HG02610 (cell line): Measurements from ENCODE around the gene AGAP1.
"Not testable (repeated sequence)": the region's sequence is repeated elsewhere in the genome, so short reads cannot be mapped to it uniquely, and the experiment has no call there.

Experiments
- ATAC-seq: cut with Tn5 transposase; IDR thresholded peaks from one replicate; pipeline ENCODE4 v1.9.1; 2021; ENCODE audit warnings: mild to moderate bottlenecking, moderate library complexity; ENCODE audit not compliant: unreplicated experiment

Gene AGAP1

GRCh38 chr2:235925250-235925919 is 431.5 kb downstream of the AGAP1 start:
- no peak for ATAC-seq

GRCh38 chr2:235926229-235926628 is 432.4 kb downstream of the AGAP1 start:
- no peak for ATAC-seq

- no peak for ATAC-seq
These were observed 435.0 kb downstream of the AGAP1 start for GRCh38 chr2:235928751-235929370.

- no peak for ATAC-seq
These were observed 436.9 kb downstream of the AGAP1 start for GRCh38 chr2:235930701-235931100.

- no peak for ATAC-seq
These were observed 437.8 kb downstream of the AGAP1 start for GRCh38 chr2:235931676-235932075.

- no peak for ATAC-seq
These were observed 440.4 kb downstream of the AGAP1 start for GRCh38 chr2:235934059-235934773.

GRCh38 chr2:235934774-235935484 is 441.1 kb downstream of the AGAP1 start:
- ATAC-seq, result no peak

GRCh38 chr2:235935773-235936172 is 441.9 kb downstream of the AGAP1 start:
- no peak for ATAC-seq

GRCh38 chr2:235936493-235936892 is 442.6 kb downstream of the AGAP1 start:
- ATAC-seq, result no peak

- ATAC-seq, result no peak
These were observed 443.2 kb downstream of the AGAP1 start for GRCh38 chr2:235937087-235937486.

GRCh38 chr2:235937526-235937925 is 443.7 kb downstream of the AGAP1 start:
- ATAC-seq, result no peak

- no peak for ATAC-seq
These were observed 444.1 kb downstream of the AGAP1 start for GRCh38 chr2:235937936-235938335.

- no peak for ATAC-seq
These were observed 444.8 kb downstream of the AGAP1 start for GRCh38 chr2:235938611-235939010.

- no peak for ATAC-seq
These were observed 445.6 kb downstream of the AGAP1 start for GRCh38 chr2:235939471-235939870.

GRCh38 chr2:235940330-235940729 is 446.5 kb downstream of the AGAP1 start:
- ATAC-seq, result no peak

GRCh38 chr2:235944591-235944990 is 450.7 kb downstream of the AGAP1 start:
- no peak for ATAC-seq

- no peak for ATAC-seq
These were observed 451.8 kb downstream of the AGAP1 start for GRCh38 chr2:235945608-235946140.

- ATAC-seq, result no peak
These were observed 452.7 kb downstream of the AGAP1 start for GRCh38 chr2:235946590-235946989.

GRCh38 chr2:235947055-235947454 is 453.2 kb downstream of the AGAP1 start:
- ATAC-seq, result not testable (repeated sequence)

GRCh38 chr2:235949567-235950472 is 456.0 kb downstream of the AGAP1 start:
- no peak for ATAC-seq
